Transverse colon (tissue), 4 donors: ENCODE measurements around the gene ACKR3. TPM values are rescaled to one million over a fixed set of nuclear protein-coding genes. Genes with fewer than 3 reads are reported as not detected.

Source experiments
- DNase-seq: peaks from one replicate; pipeline ENCODE4 v3.0.0-alpha.2; 2019
- H3K27ac ChIP-seq, 4 donors: fragments of 200-600 bp; sonication (generic); 2 replicates each; pipeline ENCODE4 v1.5.1; 2016 to 2018; ENCODE audit warnings: inconsistent platforms in 4 of 4
- H3K27me3 ChIP-seq: fragments of 200-600 bp; sonication (generic); 2 replicates; pipeline ENCODE4 v1.5.1; 2017; ENCODE audit warnings: inconsistent platforms
- H3K36me3 ChIP-seq, 4 donors: fragments of 200-600 bp; sonication (generic); 2 replicates each; pipeline ENCODE4 v1.5.1; 2017 to 2019; ENCODE audit warnings: inconsistent platforms in 4 of 4
- H3K4me1 ChIP-seq, 4 donors: fragments of 200-600 bp; sonication (generic); 2 replicates each; pipeline ENCODE4 v1.5.1; 2017 to 2020; ENCODE audit warnings: inconsistent platforms in 4 of 4
- H3K4me3 ChIP-seq, 4 donors: fragments of 200-600 bp; sonication (generic); 1 replicate in 1 of 4; 2 replicates in 3 of 4; pipeline versions ENCODE4 v1.5.1 to v1.6.1; 2017 to 2019; ENCODE audit warnings: inconsistent platforms in 4 of 4
- H3K9me3 ChIP-seq, 2 donors: fragments of 200-600 bp; sonication (generic); 2 replicates each; pipeline ENCODE4 v1.5.1; 2017 to 2019; ENCODE audit warnings: inconsistent platforms in 2 of 2
- EP300 ChIP-seq: sonication (generic); formaldehyde crosslinking; IDR thresholded peaks from one replicate; pipeline ENCODE4 v1.6.1; 2017; ENCODE audit warnings: antibody characterized with exemption, low read depth
- POLR2A ChIP-seq: fragments of 450-650 bp; IDR thresholded peaks from one replicate; pipeline ENCODE4 v1.6.1; 2016; ENCODE audit warnings: antibody characterized with exemption, mild to moderate bottlenecking, moderate library complexity
- POLR2AphosphoS5 ChIP-seq, 3 donors: sonication (generic); formaldehyde crosslinking; IDR thresholded peaks; one replicate each; pipeline ENCODE4 v1.6.1; 2016; ENCODE audit warnings: antibody characterized with exemption in 3 of 3
- WGBS, 2 donors: methylation state at CpG; one replicate each; pipeline ENCODE4 v1.1.5; 2018; ENCODE audit warnings: low coverage in 1 of 2; 5-methylcytosine and 5-hydroxymethylcytosine counted together
- in situ Hi-C, 4 donors: fragments of 200-750 bp; cut with MboI; loops; one replicate each; pipeline versions ENCODE4 v1.15.0 to v1.15.1; 2017; ENCODE audit warnings: low sequenced_read_pairs in 3 of 4, low pct_ligation_motif_present in 1 of 4, low pct_unique_long_range_greater_than_20kb in 1 of 4
- intact Hi-C: fragments of 100-400 bp; cut with DNase I; formaldehyde crosslinking; loops from one replicate; pipeline ENCODE4 v1.15.1; 2023; ENCODE audit warnings: low total_unique reads
- total RNA-seq, 4 donors: library from RNA; depleted of rRNA; stranded (reverse); fragments of >200 nt; gene quantifications; one replicate each; pipeline ENCODE4 v1.1.0, GENCODE V29; 2016
- TF ChIP-seq, protein P1 (sequence below), 5 experiments: fragments of 200-600 bp in 3 of 5; fragments of 450-650 bp in 2 of 5; sonication (generic) in 3 of 5; IDR thresholded peaks; 1 replicate in 2 of 5; 2 replicates in 3 of 5; pipeline ENCODE4 v1.5.1; 2016 to 2017; ENCODE audit warnings: antibody characterized with exemption in 5 of 5, inconsistent platforms in 3 of 5, mild to moderate bottlenecking in 2 of 5, moderate library complexity in 1 of 5

ACKR3 gene
- total RNA-seq, 4 donors from 2014 or later = 4.2 to 16.5 (median 7.7) TPM

GRCh38 chr2:236565212-236565611, 4.4 kb upstream of the ACKR3 start:
- no peak overlapping the region for H3K27ac ChIP-seq
- intact Hi-C loops = no loop called here

GRCh38 chr2:236565879-236566402, 3.7 kb upstream of the ACKR3 start:
- Histone ChIP-seq H3K4me1 (peaks cover 5 to 35% (median 21%) of the 10 kb centered on the region in 4 donors), H3K27me3 (peaks cover 50% of the 10 kb centered on the region), H3K27ac (no peak overlapping the region), H3K4me3 (no peak overlapping the region), H3K36me3 (no peaks in the 10 kb centered on the region), H3K9me3 (no peaks in the 10 kb centered on the region)
- TF ChIP-seq, protein P1, sequence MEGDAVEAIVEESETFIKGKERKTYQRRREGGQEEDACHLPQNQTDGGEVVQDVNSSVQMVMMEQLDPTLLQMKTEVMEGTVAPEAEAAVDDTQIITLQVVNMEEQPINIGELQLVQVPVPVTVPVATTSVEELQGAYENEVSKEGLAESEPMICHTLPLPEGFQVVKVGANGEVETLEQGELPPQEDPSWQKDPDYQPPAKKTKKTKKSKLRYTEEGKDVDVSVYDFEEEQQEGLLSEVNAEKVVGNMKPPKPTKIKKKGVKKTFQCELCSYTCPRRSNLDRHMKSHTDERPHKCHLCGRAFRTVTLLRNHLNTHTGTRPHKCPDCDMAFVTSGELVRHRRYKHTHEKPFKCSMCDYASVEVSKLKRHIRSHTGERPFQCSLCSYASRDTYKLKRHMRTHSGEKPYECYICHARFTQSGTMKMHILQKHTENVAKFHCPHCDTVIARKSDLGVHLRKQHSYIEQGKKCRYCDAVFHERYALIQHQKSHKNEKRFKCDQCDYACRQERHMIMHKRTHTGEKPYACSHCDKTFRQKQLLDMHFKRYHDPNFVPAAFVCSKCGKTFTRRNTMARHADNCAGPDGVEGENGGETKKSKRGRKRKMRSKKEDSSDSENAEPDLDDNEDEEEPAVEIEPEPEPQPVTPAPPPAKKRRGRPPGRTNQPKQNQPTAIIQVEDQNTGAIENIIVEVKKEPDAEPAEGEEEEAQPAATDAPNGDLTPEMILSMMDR (IDR thresholded peaks at IDR 0.05) = no peak
- no peak for TF ChIP-seq EP300
- TF ChIP-seq POLR2AphosphoS5 (IDR thresholded peaks at IDR 0.05) = no peak
- no peak for TF ChIP-seq POLR2A
- no peak for DNase-seq
- 91 to 92% methylated on average over 5 to 17 of the region's 17 CpGs for WGBS, 2 donors
- intact Hi-C loops (no loop called here), in situ Hi-C loops (loop anchor here in 1 of 4 donors (10.0 kb wide), 1 partner anchor 51 kb away; no protein-coding TSS in a partner anchor)

More at GRCh38 chr2:236565212-236565611, 4.4 kb upstream of the ACKR3 start:
- Histone ChIP-seq H3K4me1 (peaks cover 5 to 31% (median 21%) of the 10 kb centered on the region in 4 donors), H3K27me3 (peaks cover 45% of the 10 kb centered on the region), H3K4me3 (no peak overlapping the region), H3K36me3 (no peaks in the 10 kb centered on the region), H3K9me3 (no peaks in the 10 kb centered on the region)
- no peak for DNase-seq
- in situ Hi-C loops = loop anchor here in 1 of 4 donors (10.0 kb wide), 1 partner anchor 50 kb away; no protein-coding TSS in a partner anchor
- TF ChIP-seq POLR2A (no peak), POLR2AphosphoS5 (IDR thresholded peaks at IDR 0.05) (no peak), EP300 (no peak)
- TF ChIP-seq, protein P1 (IDR thresholded peaks at IDR 0.05) = no peak
- 15 to 55% methylated on average over 3 of the region's 3 CpGs for WGBS, 2 donors

GRCh38 chr2:236566596-236566995, 3.0 kb upstream of the ACKR3 start:
- DNase-seq = no peak
- H3K27me3 ChIP-seq = peaks cover 53% of the 10 kb centered on the region
- intact Hi-C loops (no loop called here), in situ Hi-C loops (loop anchor here in 1 of 4 donors (10.0 kb wide), 1 partner anchor 52 kb away; no protein-coding TSS in a partner anchor)
- H3K4me1 ChIP-seq = peaks cover 5 to 35% (median 22%) of the 10 kb centered on the region in 4 donors
- H3K27ac ChIP-seq = peak overlapping the region in 3 of 4 donors; percentile 84 to 87 (median 85)
- H3K9me3 ChIP-seq = no peaks in the 10 kb centered on the region
- TF ChIP-seq POLR2AphosphoS5 (IDR thresholded peaks at IDR 0.05) (no peak), EP300 (no peak), POLR2A (no peak)
- TF ChIP-seq, protein P1 (IDR thresholded peaks at IDR 0.05) = no peak
- H3K4me3 ChIP-seq = no peak overlapping the region
- 78 to 90% methylated on average over 6 of the region's 6 CpGs for WGBS, 2 donors
- H3K36me3 ChIP-seq = no peaks in the 10 kb centered on the region

- Histone ChIP-seq H3K4me3 (peak overlapping the region; percentile 25 to 49 (median 30)), H3K27me3 (peaks cover 53% of the 10 kb centered on the region), H3K4me1 (peaks cover 5 to 35% (median 22%) of the 10 kb centered on the region in 4 donors), H3K27ac (peak overlapping the region; percentile 84 to 87 (median 86)), H3K9me3 (no peaks in the 10 kb centered on the region), H3K36me3 (no peaks in the 10 kb centered on the region)
- intact Hi-C loops (loop anchor here (2.0 kb wide), 1 partner anchor 55 kb away; no protein-coding TSS in a partner anchor), in situ Hi-C loops (loop anchor here in 1 of 4 donors (10.0 kb wide), 1 partner anchor 53 kb away; no protein-coding TSS in a partner anchor)
- 9 to 39% methylated on average over 4 to 49 of the region's 49 CpGs for WGBS, 2 donors
- peak; percentile 39 for DNase-seq
- TF ChIP-seq EP300 (no peak), POLR2A (peak; percentile 27), POLR2AphosphoS5 (IDR thresholded peaks at IDR 0.05) (peak in 1 of 3 donors; percentile 19)
- TF ChIP-seq, protein P1 (IDR thresholded peaks at IDR 0.05) = peak in 1 of 5 experiments; percentile 6
These were observed 1.3 kb upstream of the ACKR3 start for GRCh38 chr2:236568068-236568921.
